Peyer's patch (tissue), 4 donors: ENCODE data around the gene HSD11B2.

Experiments
- CTCF ChIP-seq, 6 experiments: fragments of 450-650 bp in 4 of 6; fragments of 200-600 bp in 2 of 6; sonication (generic) in 1 of 6; IDR thresholded peaks; one replicate each; pipeline ENCODE4 v1.5.1; 2017 to 2019; ENCODE audit warnings: antibody characterized with exemption in 6 of 6, mild to moderate bottlenecking in 3 of 6, moderate library complexity in 1 of 6
- POLR2A ChIP-seq, 2 donors: fragments of 450-650 bp; IDR thresholded peaks; one replicate each; pipeline ENCODE4 v1.5.1; 2017; ENCODE audit warnings: antibody characterized with exemption in 2 of 2, mild to moderate bottlenecking in 2 of 2, moderate library complexity in 2 of 2

GRCh38 chr16:67480833-67481560 is 50.1 kb downstream of the HSD11B2 start, which contains the start of gene ATP6V0D1:
- TF ChIP-seq CTCF (IDR thresholded peaks at IDR 0.05), result peak; percentile 83 to 98 (median 96)
- TF ChIP-seq POLR2A (IDR thresholded peaks at IDR 0.05), result peak; percentile 70 to 94
